Esophagus muscularis mucosa (tissue), 4 donors: ENCODE measurements around the gene ANAPC1. TPM values are rescaled to one million over a fixed set of nuclear protein-coding genes. Genes with fewer than 3 reads are reported as not detected.

Source experiments
- DNase-seq: peaks from one replicate; pipeline ENCODE4 v3.0.0-alpha.2; 2017; ENCODE audit errors: extremely low spot score
- H3K27ac ChIP-seq, 4 donors: fragments of 200-600 bp; sonication (generic); replicated peaks in 1 of 4; 1 replicate in 3 of 4; 2 replicates in 1 of 4; pipeline ENCODE4 v1.5.1; 2016 to 2019; ENCODE audit warnings: mild to moderate bottlenecking in 1 of 4
- H3K27me3 ChIP-seq, 4 donors: fragments of 200-600 bp; sonication (generic); one replicate each; pipeline versions ENCODE4 v1.5.1 to v1.6.0; 2016 to 2019
- H3K36me3 ChIP-seq, 4 donors: fragments of 200-600 bp; sonication (generic); one replicate each; pipeline ENCODE4 v1.5.1; 2016 to 2019
- H3K4me1 ChIP-seq, 4 donors: fragments of 200-600 bp; sonication (generic); one replicate each; pipeline ENCODE4 v1.5.1; 2016 to 2019
- H3K4me3 ChIP-seq, 4 donors: fragments of 200-600 bp; sonication (generic); 1 replicate in 2 of 4; 2 replicates in 2 of 4; pipeline ENCODE4 v1.5.1; 2016 to 2019; ENCODE audit warnings: mild to moderate bottlenecking in 4 of 4, moderate library complexity in 1 of 4
- H3K9me3 ChIP-seq, 4 donors: fragments of 200-600 bp; sonication (generic); 1 replicate in 3 of 4; 2 replicates in 1 of 4; pipeline ENCODE4 v1.5.1; 2016 to 2019
- EP300 ChIP-seq: sonication (generic); formaldehyde crosslinking; IDR thresholded peaks from one replicate; pipeline ENCODE4 v1.6.1; 2017; ENCODE audit warnings: antibody characterized with exemption
- POLR2A ChIP-seq: fragments of 450-650 bp; IDR thresholded peaks from one replicate; pipeline ENCODE4 v1.6.1; 2017; ENCODE audit warnings: antibody characterized with exemption, moderate library complexity, mild to moderate bottlenecking, low read depth
- POLR2AphosphoS5 ChIP-seq, 2 donors: sonication (generic); formaldehyde crosslinking; IDR thresholded peaks; one replicate each; pipeline ENCODE4 v1.6.1; 2017; ENCODE audit warnings: antibody characterized with exemption in 2 of 2
- WGBS: methylation state at CpG from one replicate; pipeline ENCODE4 v1.1.5; 2018; 5-methylcytosine and 5-hydroxymethylcytosine counted together
- intact Hi-C: fragments of 100-400 bp; cut with DNase I; formaldehyde crosslinking; loops from one replicate; pipeline ENCODE4 v1.15.1; 2023
- total RNA-seq, 4 donors: library from RNA; depleted of rRNA; stranded (reverse); fragments of >200 nt; gene quantifications; one replicate each; pipeline versions ENCODE4 v1.1.0 to v1.2.1, GENCODE V29; 2016
- TF ChIP-seq, protein P1 (sequence below), 3 experiments: fragments of 200-600 bp in 2 of 3; fragments of 450-650 bp in 1 of 3; sonication (generic) in 2 of 3; IDR thresholded peaks; one replicate each; pipeline ENCODE4 v1.5.1; 2017 to 2019; ENCODE audit warnings: antibody characterized with exemption in 3 of 3, mild to moderate bottlenecking in 2 of 3, moderate library complexity in 1 of 3

Gene ANAPC1
- total RNA-seq, 4 donors from 2014 or later, result 27.7 to 45.7 (median 39.7) TPM

DNA sequence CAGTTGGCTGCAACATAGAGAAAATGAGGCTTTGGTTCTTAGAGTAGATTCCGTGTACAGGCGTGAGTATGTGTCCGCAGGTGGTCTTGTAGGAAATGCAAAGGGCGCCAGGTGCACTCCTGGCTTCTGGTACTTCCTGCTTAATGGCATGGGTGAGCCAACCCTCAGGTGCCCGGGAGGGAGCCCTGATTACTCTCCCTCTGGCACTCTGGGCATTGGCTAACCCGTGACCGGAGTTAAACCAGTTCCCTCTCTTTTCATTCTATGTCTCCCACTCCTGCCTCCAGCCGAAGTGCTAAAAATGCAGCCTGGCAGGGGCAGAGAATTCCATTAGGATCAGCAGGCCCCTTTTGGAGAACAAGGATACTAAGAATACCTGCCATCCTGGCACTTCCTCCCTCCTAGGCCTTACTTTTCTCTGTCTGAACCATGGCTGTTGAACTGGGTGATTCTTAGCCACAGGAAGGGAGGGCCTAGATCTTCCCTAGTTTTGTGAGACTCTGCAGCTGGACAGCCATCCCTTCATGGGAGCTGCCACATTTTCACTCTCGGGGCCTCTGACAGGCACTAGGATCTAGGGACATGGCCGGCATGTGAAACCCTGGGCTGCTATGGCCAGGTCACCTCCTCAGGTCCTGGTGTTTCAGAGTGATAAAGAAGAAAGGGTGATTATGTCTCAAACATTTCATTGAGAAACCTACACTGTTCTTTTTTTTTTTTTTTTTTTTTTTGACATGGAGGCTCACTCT lies 20.9 kb upstream of the ANAPC1 start:
- 90% methylated on average over 10 of the region's 10 CpGs for WGBS
- intact Hi-C loops, result no loop called here
- no peaks in the 10 kb centered on the region for H3K9me3 ChIP-seq
- H3K27ac ChIP-seq, result peak overlapping the region; percentile 30 to 73 (median 64)
- peaks cover 62 to 77% (median 65%) of the 10 kb centered on the region in 4 donors for H3K4me1 ChIP-seq
- TF ChIP-seq POLR2AphosphoS5 (IDR thresholded peaks at IDR 0.05) (no peak), EP300 (no peak), POLR2A (no peak)
- TF ChIP-seq, protein P1, sequence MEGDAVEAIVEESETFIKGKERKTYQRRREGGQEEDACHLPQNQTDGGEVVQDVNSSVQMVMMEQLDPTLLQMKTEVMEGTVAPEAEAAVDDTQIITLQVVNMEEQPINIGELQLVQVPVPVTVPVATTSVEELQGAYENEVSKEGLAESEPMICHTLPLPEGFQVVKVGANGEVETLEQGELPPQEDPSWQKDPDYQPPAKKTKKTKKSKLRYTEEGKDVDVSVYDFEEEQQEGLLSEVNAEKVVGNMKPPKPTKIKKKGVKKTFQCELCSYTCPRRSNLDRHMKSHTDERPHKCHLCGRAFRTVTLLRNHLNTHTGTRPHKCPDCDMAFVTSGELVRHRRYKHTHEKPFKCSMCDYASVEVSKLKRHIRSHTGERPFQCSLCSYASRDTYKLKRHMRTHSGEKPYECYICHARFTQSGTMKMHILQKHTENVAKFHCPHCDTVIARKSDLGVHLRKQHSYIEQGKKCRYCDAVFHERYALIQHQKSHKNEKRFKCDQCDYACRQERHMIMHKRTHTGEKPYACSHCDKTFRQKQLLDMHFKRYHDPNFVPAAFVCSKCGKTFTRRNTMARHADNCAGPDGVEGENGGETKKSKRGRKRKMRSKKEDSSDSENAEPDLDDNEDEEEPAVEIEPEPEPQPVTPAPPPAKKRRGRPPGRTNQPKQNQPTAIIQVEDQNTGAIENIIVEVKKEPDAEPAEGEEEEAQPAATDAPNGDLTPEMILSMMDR (IDR thresholded peaks at IDR 0.05), result no peak
- H3K4me3 ChIP-seq, result no peak overlapping the region
- H3K27me3 ChIP-seq, result no peaks in the 10 kb centered on the region
- DNase-seq, result no peak
- H3K36me3 ChIP-seq, result no peaks in the 10 kb centered on the region

GRCh38 chr2:111903930-111904439 lies 20.0 kb upstream of the ANAPC1 start:
- intact Hi-C loops, result no loop called here
- no peaks in the 10 kb centered on the region for H3K9me3 ChIP-seq
- no peaks in the 10 kb centered on the region for H3K27me3 ChIP-seq
- H3K36me3 ChIP-seq, result no peaks in the 10 kb centered on the region
- H3K4me3 ChIP-seq, result no peak overlapping the region
- peak overlapping the region in 3 of 4 donors; percentile 30 to 73 (median 60) for H3K27ac ChIP-seq
- peaks cover 58 to 77% (median 66%) of the 10 kb centered on the region in 4 donors for H3K4me1 ChIP-seq
- 93% methylated on average over 5 of the region's 5 CpGs for WGBS
- TF ChIP-seq, protein P1 (IDR thresholded peaks at IDR 0.05), result no peak
- TF ChIP-seq POLR2A, result no peak
- no peak for TF ChIP-seq POLR2AphosphoS5 (IDR thresholded peaks at IDR 0.05)
- TF ChIP-seq EP300, result no peak
- no peak for DNase-seq

- Histone ChIP-seq H3K27me3 (no peaks in the 10 kb centered on the region), H3K27ac (peak overlapping the region in 1 of 4 donors; percentile 60), H3K36me3 (no peaks in the 10 kb centered on the region), H3K4me1 (peaks cover 53 to 77% (median 66%) of the 10 kb centered on the region in 4 donors), H3K4me3 (no peak overlapping the region), H3K9me3 (no peaks in the 10 kb centered on the region)
- TF ChIP-seq EP300 (no peak), POLR2A (no peak), POLR2AphosphoS5 (IDR thresholded peaks at IDR 0.05) (no peak)
- TF ChIP-seq, protein P1 (IDR thresholded peaks at IDR 0.05), result no peak
- intact Hi-C loops, result no loop called here
- 75% methylated on average over 3 of the region's 3 CpGs for WGBS
- no peak for DNase-seq
These were observed 19.5 kb upstream of the ANAPC1 start for GRCh38 chr2:111903516-111903915.

GRCh38 chr2:111900859-111901258 lies 16.9 kb upstream of the ANAPC1 start:
- H3K4me1 ChIP-seq, result peaks cover 40 to 67% (median 54%) of the 10 kb centered on the region in 4 donors
- peak; percentile 90 for DNase-seq
- no peaks in the 10 kb centered on the region for H3K27me3 ChIP-seq
- 21% methylated on average over 3 of the region's 3 CpGs for WGBS
- intact Hi-C loops, result no loop called here
- H3K4me3 ChIP-seq, result peak overlapping the region; percentile 85 to 96 (median 93)
- peak overlapping the region; percentile 84 to 93 (median 89) for H3K27ac ChIP-seq
- no peaks in the 10 kb centered on the region for H3K9me3 ChIP-seq
- no peaks in the 10 kb centered on the region for H3K36me3 ChIP-seq
- TF ChIP-seq POLR2AphosphoS5 (IDR thresholded peaks at IDR 0.05), result peak in 1 of 2 donors; percentile 35
- TF ChIP-seq POLR2A, result no peak
- TF ChIP-seq, protein P1 (IDR thresholded peaks at IDR 0.05), result peak; percentile 21 to 31 (median 28)
- TF ChIP-seq EP300, result no peak
